Measurements from ENCODE around the gene SCLY.

DNA sequence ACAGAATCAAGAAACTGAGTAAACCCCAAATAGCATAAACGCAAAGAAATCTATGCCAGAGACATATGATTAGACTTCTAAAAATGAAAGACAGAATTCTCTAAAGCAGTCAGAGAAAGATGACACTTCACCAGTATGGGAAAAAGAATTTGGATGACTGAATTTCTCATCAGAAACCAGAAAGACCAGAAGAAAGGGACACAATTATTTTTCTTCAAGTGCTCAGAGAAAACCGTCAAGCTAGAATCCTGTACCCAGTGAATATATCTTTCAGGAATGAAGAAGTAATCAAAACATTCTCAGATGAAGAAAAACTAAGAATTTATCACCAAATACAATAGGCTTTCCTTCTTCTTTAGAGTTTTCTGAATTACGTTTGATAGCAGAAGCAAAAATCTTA lies 25.1 kb downstream of the SCLY start:
- TF ChIP-seq, protein P1, sequence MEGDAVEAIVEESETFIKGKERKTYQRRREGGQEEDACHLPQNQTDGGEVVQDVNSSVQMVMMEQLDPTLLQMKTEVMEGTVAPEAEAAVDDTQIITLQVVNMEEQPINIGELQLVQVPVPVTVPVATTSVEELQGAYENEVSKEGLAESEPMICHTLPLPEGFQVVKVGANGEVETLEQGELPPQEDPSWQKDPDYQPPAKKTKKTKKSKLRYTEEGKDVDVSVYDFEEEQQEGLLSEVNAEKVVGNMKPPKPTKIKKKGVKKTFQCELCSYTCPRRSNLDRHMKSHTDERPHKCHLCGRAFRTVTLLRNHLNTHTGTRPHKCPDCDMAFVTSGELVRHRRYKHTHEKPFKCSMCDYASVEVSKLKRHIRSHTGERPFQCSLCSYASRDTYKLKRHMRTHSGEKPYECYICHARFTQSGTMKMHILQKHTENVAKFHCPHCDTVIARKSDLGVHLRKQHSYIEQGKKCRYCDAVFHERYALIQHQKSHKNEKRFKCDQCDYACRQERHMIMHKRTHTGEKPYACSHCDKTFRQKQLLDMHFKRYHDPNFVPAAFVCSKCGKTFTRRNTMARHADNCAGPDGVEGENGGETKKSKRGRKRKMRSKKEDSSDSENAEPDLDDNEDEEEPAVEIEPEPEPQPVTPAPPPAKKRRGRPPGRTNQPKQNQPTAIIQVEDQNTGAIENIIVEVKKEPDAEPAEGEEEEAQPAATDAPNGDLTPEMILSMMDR (IDR thresholded peaks at IDR 0.05) = no peak
- no peak for TF ChIP-seq EZH2 (IDR thresholded peaks at IDR 0.05; ENCODE audit: borderline replicate concordance, insufficient read depth, low read depth, low read length, poor library complexity, severe bottlenecking)
